HepG2 (cell line): ENCODE results near the gene SEPTIN2. TPM values are rescaled to one million over a fixed set of nuclear protein-coding genes. Genes with fewer than 3 reads are reported as not detected.

Source experiments
- ARNT ChIP-seq: fragments of 450-650 bp; IDR thresholded peaks from 2 replicates; pipeline ENCODE4 v1.6.1; 2017
- ARNT2 ChIP-seq: sonication (generic); formaldehyde crosslinking; IDR thresholded peaks from 2 replicates; pipeline ENCODE4 v1.8.0; 2022; ENCODE audit warnings: mild to moderate bottlenecking, low read depth, missing genetic modification reagents, moderate library complexity
- HOMEZ ChIP-seq: IDR thresholded peaks from 2 replicates; pipeline ENCODE4 v1.6.1; 2016; ENCODE audit warnings: low read depth
- MATR3 ChIP-seq: sonication (generic); formaldehyde crosslinking; IDR thresholded peaks from 2 replicates; pipeline ENCODE4 v1.4.0; 2020; ENCODE audit warnings: missing genetic modification reagents
- ONECUT2 ChIP-seq: sonication (generic); formaldehyde crosslinking; IDR thresholded peaks from 2 replicates; pipeline ENCODE4 v1.4.0; 2020; ENCODE audit warnings: missing genetic modification reagents
- POLR2AphosphoS5 ChIP-seq: IDR thresholded peaks from 2 replicates; pipeline ENCODE4 v1.6.1; 2012; ENCODE audit warnings: low read depth, low read length
- RCOR2 ChIP-seq: IDR thresholded peaks from 2 replicates; pipeline ENCODE4 v1.6.1; 2016; ENCODE audit warnings: missing biosample characterization, missing genetic modification reagents
- SNAPC4 ChIP-seq: sonication (generic); formaldehyde crosslinking; IDR thresholded peaks from 2 replicates; pipeline ENCODE4 v1.4.0; 2020; ENCODE audit warnings: mild to moderate bottlenecking, missing genetic modification reagents
- U2AF1 ChIP-seq: fragments of 200-400 bp; formaldehyde crosslinking; optimal IDR thresholded peaks from 2 replicates; pipeline ENCODE3; 2017; ENCODE audit warnings: mild to moderate bottlenecking, low read depth, low read length
- WIZ ChIP-seq: sonication (generic); formaldehyde crosslinking; IDR thresholded peaks from 2 replicates; pipeline ENCODE4 v1.5.1; 2020; ENCODE audit warnings: mild to moderate bottlenecking, missing genetic modification reagents
- ZFP36L1 ChIP-seq: sonication (generic); formaldehyde crosslinking; IDR thresholded peaks from 2 replicates; pipeline ENCODE4 v1.8.0; 2022; ENCODE audit warnings: mild to moderate bottlenecking, missing genetic modification reagents, moderate library complexity
- ZNF724P ChIP-seq: sonication (generic); formaldehyde crosslinking; IDR thresholded peaks from 2 replicates; pipeline ENCODE4 v1.8.0; 2022; ENCODE audit warnings: missing genetic modification reagents, borderline replicate concordance
- ZNF775 ChIP-seq: sonication (generic); formaldehyde crosslinking; IDR thresholded peaks from 2 replicates; pipeline ENCODE4 v1.4.0; 2020; ENCODE audit warnings: missing genetic modification reagents, mild to moderate bottlenecking, moderate library complexity, borderline replicate concordance
- ZZZ3 ChIP-seq: sonication (generic); formaldehyde crosslinking; IDR thresholded peaks from 2 replicates; pipeline ENCODE4 v1.4.0; 2020; ENCODE audit warnings: missing genetic modification reagents, mild to moderate bottlenecking, borderline replicate concordance
- polyA plus RNA-seq, 8 experiments: library from polyadenylated mRNA; depleted of rRNA in 3 of 8; stranded (reverse) in 7 of 8; unstranded in 1 of 8; fragments of >200 nt; fragmentation: Illumina TruSeq in 4 of 8; extraction: Trizol in 4 of 8; gene quantifications; 2 replicates each; pipeline versions ENCODE4 v1.2.1 to v1.2.3, GENCODE V29; 2011 to 2016; ENCODE audit warnings: low read depth in 4 of 8, missing spikeins in 1 of 8, mixed read lengths in 1 of 8; ENCODE audit not compliant: insufficient read depth in 1 of 8
- total RNA-seq, 5 experiments: library from RNA; depleted of rRNA; stranded (reverse); fragments of >200 nt; fragmentation: Illumina TruSeq; extraction: Trizol; gene quantifications; 2 replicates each; pipeline ENCODE4 v1.2.3, GENCODE V29; 2016; ENCODE audit warnings: low read depth in 1 of 5
- TF ChIP-seq, protein P1 (sequence below): IDR thresholded peaks from 2 replicates; pipeline ENCODE4 v1.6.1; 2012; ENCODE audit warnings: low read depth, low read length, improper control_type of control experiment
- TF ChIP-seq, protein P2 (sequence below): sonication (generic); formaldehyde crosslinking; IDR thresholded peaks from 2 replicates; pipeline ENCODE4 v1.4.0; 2020; ENCODE audit warnings: missing genetic modification reagents
- TF ChIP-seq, protein P3 (sequence below): sonication (generic); formaldehyde crosslinking; IDR thresholded peaks from 2 replicates; pipeline ENCODE4 v1.4.0; 2020; ENCODE audit warnings: missing genetic modification reagents, borderline replicate concordance

The SEPTIN2 gene
- total and polyA plus RNA-seq, 2 of the 13 experiments (the other 11 are each of a cell fraction or from before 2014, with no cell fraction given) = 493 to 733 TPM

DNA sequence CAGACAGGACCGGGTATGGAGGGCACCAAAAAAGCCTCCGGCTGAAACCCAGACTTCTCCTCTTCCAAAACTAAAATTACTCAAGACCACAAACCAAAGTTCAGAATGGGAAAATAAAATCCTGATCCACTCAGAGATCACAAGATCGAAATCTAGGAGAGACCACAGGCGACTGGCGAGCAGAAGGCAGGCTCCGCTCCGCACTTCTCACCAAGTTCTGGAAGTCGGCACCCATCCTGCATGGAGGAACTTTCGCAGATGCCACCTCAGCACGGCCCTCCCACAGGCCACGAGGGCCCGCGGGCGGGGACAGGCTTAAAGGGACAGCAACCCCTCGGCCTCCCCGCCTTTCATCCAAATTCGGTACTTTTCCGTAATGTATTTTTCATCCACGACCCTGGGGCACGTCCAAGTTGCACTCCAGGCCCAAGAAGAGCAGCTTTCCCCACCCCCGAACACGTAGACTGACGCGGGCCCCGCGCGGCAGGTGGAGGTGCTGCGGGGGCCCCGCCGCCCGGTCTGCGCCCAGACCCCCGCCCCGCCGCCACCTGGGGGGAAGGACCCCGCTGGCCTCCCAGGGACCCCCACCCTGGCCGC, 43.9 kb upstream of the SEPTIN2 start (continued):
- no peak for TF ChIP-seq MATR3 (CRISPR knock-in tag)
- 0 out of 2 replicates have a peak, but pooled peaks have one; percentile 7 for TF ChIP-seq HOMEZ (CRISPR knock-in tag)
- TF ChIP-seq, protein P1, sequence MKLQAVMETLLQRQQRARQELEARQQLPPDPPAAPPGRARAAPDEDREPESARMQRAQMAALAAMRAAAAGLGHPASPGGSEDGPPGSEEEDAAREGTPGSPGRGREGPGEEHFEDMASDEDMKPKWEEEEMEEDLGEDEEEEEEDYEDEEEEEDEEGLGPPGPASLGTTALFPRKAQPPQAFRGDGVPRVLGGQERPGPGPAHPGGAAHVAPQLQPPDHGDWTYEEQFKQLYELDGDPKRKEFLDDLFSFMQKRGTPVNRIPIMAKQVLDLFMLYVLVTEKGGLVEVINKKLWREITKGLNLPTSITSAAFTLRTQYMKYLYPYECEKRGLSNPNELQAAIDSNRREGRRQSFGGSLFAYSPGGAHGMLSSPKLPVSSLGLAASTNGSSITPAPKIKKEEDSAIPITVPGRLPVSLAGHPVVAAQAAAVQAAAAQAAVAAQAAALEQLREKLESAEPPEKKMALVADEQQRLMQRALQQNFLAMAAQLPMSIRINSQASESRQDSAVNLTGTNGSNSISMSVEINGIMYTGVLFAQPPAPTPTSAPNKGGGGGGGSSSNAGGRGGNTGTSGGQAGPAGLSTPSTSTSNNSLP = no peak
- no peak for TF ChIP-seq ZFP36L1 (CRISPR knock-in tag)
- TF ChIP-seq RCOR2 (CRISPR knock-in tag) = no peak
- peak; percentile 58 for TF ChIP-seq POLR2AphosphoS5
- TF ChIP-seq ARNT2 (CRISPR knock-in tag) = 0 out of 2 replicates have a peak, but pooled peaks have one; percentile 53
- TF ChIP-seq ONECUT2 (CRISPR knock-in tag) = no peak
- TF ChIP-seq ZNF775 (CRISPR knock-in tag) = no peak
- TF ChIP-seq ZNF724P = no peak
- peak; percentile 32 for TF ChIP-seq U2AF1
- TF ChIP-seq, protein P2, sequence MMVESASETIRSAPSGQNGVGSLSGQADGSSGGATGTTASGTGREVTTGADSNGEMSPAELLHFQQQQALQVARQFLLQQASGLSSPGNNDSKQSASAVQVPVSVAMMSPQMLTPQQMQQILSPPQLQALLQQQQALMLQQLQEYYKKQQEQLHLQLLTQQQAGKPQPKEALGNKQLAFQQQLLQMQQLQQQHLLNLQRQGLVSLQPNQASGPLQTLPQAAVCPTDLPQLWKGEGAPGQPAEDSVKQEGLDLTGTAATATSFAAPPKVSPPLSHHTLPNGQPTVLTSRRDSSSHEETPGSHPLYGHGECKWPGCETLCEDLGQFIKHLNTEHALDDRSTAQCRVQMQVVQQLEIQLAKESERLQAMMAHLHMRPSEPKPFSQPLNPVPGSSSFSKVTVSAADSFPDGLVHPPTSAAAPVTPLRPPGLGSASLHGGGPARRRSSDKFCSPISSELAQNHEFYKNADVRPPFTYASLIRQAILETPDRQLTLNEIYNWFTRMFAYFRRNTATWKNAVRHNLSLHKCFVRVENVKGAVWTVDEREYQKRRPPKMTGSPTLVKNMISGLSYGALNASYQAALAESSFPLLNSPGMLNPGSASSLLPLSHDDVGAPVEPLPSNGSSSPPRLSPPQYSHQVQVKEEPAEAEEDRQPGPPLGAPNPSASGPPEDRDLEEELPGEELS = no peak
- TF ChIP-seq, protein P3, sequence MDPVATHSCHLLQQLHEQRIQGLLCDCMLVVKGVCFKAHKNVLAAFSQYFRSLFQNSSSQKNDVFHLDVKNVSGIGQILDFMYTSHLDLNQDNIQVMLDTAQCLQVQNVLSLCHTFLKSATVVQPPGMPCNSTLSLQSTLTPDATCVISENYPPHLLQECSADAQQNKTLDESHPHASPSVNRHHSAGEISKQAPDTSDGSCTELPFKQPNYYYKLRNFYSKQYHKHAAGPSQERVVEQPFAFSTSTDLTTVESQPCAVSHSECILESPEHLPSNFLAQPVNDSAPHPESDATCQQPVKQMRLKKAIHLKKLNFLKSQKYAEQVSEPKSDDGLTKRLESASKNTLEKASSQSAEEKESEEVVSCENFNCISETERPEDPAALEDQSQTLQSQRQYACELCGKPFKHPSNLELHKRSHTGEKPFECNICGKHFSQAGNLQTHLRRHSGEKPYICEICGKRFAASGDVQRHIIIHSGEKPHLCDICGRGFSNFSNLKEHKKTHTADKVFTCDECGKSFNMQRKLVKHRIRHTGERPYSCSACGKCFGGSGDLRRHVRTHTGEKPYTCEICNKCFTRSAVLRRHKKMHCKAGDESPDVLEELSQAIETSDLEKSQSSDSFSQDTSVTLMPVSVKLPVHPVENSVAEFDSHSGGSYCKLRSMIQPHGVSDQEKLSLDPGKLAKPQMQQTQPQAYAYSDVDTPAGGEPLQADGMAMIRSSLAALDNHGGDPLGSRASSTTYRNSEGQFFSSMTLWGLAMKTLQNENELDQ (CRISPR knock-in tag) = no peak
- TF ChIP-seq ZZZ3 (CRISPR knock-in tag) = no peak
- no peak for TF ChIP-seq ARNT
- TF ChIP-seq SNAPC4 = no peak
- TF ChIP-seq WIZ (CRISPR knock-in tag) = no peak
